ENCODE data around the gene AMN1.
"Not testable (repeated sequence)": the region's sequence is repeated elsewhere in the genome, so short reads cannot be mapped to it uniquely, and the experiment has no call there.

Gene AMN1

DNA sequence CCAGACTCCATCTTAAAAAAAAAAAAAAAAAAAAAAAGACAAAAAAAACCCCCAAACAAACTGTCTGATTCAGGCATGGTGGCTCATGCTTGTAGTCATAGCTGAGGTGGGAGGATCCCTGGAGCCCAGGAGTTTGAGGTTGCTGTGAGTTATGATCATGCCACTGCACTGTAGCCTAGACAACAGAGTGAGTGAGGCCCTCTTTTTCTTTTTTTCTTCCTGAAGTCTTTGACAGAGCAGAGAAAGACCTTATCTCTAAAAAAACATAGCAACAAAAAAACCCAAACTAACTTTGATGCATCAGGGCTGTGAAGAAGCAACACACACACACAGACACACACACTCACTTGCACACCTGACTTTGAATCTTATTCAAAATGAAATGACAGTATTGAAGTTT lies 7.7 kb upstream of the AMN1 start:
- POLR2A ChIA-PET (ENCODE audit: low non-redundant PET) = no interaction called here
- DNase-seq (ENCODE audit: low spot score) = no peak
- no peak overlapping the region for H3K27ac ChIP-seq
- CTCF ChIA-PET = interaction anchor here (0.6 kb wide), 1 partner anchor 159 kb away, joined by 10 read pairs; no protein-coding TSS in a partner anchor
- TF ChIP-seq, protein P1, sequence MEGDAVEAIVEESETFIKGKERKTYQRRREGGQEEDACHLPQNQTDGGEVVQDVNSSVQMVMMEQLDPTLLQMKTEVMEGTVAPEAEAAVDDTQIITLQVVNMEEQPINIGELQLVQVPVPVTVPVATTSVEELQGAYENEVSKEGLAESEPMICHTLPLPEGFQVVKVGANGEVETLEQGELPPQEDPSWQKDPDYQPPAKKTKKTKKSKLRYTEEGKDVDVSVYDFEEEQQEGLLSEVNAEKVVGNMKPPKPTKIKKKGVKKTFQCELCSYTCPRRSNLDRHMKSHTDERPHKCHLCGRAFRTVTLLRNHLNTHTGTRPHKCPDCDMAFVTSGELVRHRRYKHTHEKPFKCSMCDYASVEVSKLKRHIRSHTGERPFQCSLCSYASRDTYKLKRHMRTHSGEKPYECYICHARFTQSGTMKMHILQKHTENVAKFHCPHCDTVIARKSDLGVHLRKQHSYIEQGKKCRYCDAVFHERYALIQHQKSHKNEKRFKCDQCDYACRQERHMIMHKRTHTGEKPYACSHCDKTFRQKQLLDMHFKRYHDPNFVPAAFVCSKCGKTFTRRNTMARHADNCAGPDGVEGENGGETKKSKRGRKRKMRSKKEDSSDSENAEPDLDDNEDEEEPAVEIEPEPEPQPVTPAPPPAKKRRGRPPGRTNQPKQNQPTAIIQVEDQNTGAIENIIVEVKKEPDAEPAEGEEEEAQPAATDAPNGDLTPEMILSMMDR (conservative IDR thresholded peaks at IDR 0.05; ENCODE audit: low read depth) = no peak

DNA sequence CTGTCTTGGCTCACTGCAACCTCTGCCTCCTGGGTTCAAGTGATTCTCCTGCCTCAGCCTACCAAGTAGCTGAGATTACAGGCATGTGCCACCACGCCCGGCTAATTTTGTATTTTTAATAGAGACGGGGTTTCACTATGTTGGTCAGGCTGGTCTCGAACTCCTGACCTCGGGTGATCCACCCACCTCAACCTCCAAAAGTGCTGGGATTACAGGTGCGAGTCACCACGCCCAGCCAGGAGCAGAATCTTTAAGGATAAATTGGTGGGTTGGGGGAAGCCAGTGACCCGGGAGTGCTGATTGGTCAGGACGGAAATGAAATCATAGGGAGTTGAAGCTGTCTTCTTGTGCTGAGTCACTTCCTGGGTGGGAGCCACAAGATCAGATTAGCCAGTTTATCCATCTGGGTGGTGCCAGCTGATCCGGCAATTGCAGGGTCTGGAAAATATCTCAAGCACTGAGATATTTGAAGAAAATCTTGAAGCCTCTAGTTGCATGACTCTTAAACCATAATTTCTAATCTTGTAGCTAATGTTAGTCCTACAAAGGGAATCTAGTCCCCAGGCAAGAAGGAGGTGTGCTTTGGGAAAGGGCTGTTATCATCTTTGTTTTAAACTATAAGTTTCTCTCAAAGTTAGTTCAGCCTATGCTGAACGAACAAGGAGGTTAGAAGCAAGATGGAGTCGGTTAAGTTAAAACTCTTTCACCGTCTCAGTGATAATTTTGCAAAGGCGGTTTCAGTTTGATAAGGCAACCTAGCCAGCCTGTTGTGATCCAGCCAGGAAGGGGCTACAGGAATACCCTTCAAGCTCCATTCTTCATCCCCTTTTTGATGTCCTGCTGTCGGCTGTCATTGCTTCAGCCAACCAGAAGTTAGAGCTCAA lies 5.0 kb upstream of the AMN1 start:
- CTCF ChIA-PET; DNase-seq (ENCODE audit: low spot score): not testable (repeated sequence)
- POLR2A ChIA-PET (ENCODE audit: low non-redundant PET) = interaction anchor here (0.6 kb wide), 1 partner anchor 227 kb away, joined by 3 read pairs; no protein-coding TSS in a partner anchor
- H3K27ac ChIP-seq = peak overlapping the region; percentile 91

DNA sequence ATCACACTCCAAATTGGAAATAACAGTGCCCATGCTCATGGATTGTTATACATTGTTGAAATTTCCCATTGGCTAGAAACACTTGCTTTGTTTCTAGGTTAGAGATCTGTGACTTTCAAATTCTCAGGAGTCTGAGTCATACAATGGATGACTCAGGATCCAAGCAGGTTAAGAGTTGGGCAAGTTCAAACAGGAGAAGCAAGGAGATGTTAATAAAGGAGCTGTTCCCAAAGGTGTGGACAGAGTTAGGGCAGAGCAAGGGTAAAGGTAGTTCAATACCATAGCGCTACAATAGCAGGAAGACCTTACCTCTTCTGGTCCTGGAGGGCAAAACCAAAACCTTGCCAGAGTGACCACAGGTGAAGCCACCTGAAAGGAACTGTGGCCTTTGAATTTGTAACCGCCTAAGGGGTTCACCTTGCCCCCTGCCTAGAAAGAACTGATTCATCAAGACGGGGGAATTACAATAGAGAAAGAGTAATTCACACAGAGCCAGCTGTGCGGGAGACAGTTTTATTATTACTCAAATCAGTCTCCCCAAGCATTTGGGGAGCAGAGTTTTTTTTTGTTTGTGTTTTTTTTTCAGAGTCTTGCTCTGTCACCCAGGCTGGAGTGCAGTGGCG lies 4.2 kb upstream of the AMN1 start:
- TF ChIP-seq, protein P1 (conservative IDR thresholded peaks at IDR 0.05; ENCODE audit: low read depth) = no peak
- CTCF ChIA-PET = interaction anchor here (0.5 kb wide), 1 partner anchor 131 kb away, joined by 5 read pairs; no protein-coding TSS in a partner anchor
- H3K27ac ChIP-seq = peak overlapping the region; percentile 91
- POLR2A ChIA-PET (ENCODE audit: low non-redundant PET) = interaction anchor here (1.6 kb wide), 1 partner anchor 74 kb away, joined by 8 read pairs; the partner anchor contains the start of gene ETFBKMT
- DNase-seq (ENCODE audit: low spot score) = peak; percentile 87

DNA sequence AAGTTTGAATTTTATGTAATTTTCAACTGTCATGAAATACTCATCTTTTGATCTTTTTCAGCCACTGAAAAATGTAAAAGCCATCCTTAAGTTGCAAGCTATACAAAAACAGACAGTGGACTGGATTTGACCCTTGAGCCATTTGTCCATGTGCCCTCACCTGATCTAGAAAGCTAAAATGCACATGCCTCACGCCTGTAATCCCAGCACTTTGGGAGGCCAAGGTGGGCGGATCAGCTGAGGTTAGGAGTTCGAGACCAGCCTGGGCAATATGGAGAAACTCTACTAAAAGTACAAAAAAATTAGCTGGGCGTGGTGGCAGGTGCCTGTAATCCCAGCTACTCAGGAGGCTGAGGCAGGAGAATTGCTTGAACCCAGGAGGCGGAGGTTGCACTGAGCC lies 2.4 kb upstream of the AMN1 start:
- H3K27ac ChIP-seq = peak overlapping the region; percentile 55
- DNase-seq (ENCODE audit: low spot score); CTCF ChIA-PET: not testable (repeated sequence)
- POLR2A ChIA-PET (ENCODE audit: low non-redundant PET) = interaction anchor here (0.7 to 1.6 kb wide), 3 partner anchors 18 to 192 kb away, joined by 3 to 9 read pairs (median 8); partner anchors contain the start of gene ETFBKMT

DNA sequence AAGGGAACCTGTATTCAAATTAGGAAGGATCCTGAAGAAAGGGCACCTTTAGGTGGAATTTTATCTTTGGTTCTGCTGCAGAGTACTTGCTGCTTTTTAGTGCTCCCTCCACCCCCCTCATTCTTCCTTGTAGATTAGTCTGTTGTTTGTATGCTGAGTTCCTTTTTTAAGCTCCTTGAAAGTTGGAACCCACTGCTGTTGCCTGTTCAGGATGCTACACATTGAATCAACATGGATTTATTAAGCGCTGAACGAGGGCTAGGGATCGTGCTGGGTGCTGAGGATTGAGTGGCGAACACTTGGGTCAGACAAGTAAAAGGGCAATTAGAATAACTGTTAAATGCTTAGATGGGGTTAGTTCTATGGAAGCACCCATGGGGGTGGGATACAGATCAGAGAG lies 884 bp upstream of the AMN1 start:
- CTCF ChIA-PET = no interaction called here
- TF ChIP-seq, protein P1 (conservative IDR thresholded peaks at IDR 0.05; ENCODE audit: low read depth) = no peak
- H3K27ac ChIP-seq = peak overlapping the region; percentile 94
- no peak for DNase-seq (ENCODE audit: low spot score)
- POLR2A ChIA-PET (ENCODE audit: low non-redundant PET) = no interaction called here

DNA sequence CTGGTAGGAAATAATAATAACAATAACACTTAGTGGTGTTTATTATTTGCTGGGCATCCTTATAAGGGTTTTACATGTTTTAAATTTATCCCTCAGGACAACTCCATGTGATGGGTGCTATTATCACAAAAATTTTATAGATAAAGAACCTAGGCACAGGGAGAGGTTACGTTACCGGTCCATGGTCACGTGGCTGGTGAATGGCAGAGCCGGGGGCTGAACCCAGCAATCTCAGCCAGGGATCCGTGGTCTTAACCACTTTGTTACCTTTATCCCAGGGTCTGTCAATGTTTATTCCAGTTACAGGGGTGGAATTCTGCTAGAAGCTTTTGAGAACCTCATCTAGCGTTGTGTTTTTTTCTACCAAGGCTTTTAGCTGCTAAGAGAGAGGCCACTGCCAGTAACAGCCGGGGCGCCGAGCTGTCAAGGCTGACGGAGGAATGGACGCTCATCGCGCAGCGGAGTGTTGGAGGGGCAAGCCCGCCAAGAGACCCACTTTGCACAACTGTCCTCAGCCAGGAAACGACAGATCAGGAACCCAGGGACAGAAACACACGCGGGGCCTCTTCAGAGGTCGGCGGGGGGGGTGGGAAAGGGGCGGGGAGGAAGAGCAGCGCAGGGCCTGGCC lies 418 bp downstream of the AMN1 start:
- POLR2A ChIA-PET (ENCODE audit: low non-redundant PET) = no interaction called here
- DNase-seq (ENCODE audit: low spot score) = peak; percentile 54
- peak overlapping the region; percentile 94 for H3K27ac ChIP-seq
- TF ChIP-seq, protein P1 (conservative IDR thresholded peaks at IDR 0.05; ENCODE audit: low read depth) = no peak
- CTCF ChIA-PET = interaction anchor here (0.6 kb wide), 1 partner anchor 41 kb away, joined by 4 read pairs; no protein-coding TSS in a partner anchor

DNA sequence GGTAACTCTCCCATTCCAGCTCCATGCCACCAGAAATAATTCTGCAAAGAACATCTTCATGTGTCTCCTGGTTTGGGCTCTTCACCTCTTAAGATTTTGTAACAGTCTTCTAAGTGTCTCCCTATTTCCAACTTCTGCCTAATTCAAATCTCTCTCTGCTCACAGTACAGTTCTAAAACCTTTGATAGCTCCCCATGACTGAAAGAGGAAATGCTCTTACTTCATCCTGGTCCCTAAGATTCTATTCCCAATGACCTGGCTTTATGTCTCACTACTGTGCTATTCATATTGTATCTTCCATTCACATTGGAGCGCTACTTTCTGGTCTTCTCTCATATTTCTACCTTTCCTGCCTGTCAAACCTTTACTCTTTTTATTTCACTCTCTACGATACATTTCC lies 1.6 kb downstream of the AMN1 start:
- H3K27ac ChIP-seq = no peak overlapping the region
- CTCF ChIA-PET = interaction anchor here (0.6 to 0.8 kb wide), 2 partner anchors 30 to 44 kb away, joined by 3 read pairs; no protein-coding TSS in a partner anchor
- DNase-seq (ENCODE audit: low spot score) = no peak
- TF ChIP-seq, protein P1 (conservative IDR thresholded peaks at IDR 0.05; ENCODE audit: low read depth) = no peak
- POLR2A ChIA-PET (ENCODE audit: low non-redundant PET) = no interaction called here
